Inflammatory macrophage (primary cell): ENCODE data around the gene ASIC2.

Experiments used
- DNase-seq, 2 donors: peaks; one replicate each; pipeline ENCODE4 v3.0.0-alpha.2; 2020 to 2022

The ASIC2 gene

DNA sequence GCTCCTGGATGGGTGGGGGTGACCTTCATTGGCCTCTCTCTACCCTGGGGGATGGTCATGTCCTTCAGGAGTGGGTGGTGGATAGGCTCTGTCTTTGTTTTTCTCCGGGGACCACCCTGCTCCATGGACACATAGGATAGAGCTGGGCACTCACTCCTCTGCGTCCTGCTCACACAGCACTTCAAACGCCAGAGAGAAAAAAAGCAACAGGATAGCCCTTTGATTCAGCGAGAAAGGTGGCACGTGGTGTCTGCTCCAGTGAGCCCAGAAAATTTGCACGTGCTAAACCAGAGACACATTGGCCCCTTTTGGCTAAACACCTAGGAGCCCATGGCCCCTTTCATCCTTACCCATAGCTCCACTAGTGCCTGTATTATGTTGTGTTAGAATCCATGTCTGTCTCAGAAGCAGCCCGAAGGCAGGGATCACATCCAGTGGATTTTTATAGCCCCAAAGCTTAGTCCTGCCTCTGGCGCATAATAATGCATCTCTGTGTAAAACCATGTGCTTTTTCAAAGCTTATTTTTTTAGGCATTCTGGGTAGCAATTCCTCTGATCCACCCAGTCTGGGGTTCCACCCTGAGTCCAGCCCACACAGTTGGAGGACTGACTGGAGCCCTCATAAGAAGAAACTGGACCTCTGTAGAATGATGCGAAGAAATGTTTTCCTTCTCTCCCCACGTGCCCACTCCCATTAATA is 90.1 kb downstream of the ASIC2 start:
- DNase-seq: no peak

DNA sequence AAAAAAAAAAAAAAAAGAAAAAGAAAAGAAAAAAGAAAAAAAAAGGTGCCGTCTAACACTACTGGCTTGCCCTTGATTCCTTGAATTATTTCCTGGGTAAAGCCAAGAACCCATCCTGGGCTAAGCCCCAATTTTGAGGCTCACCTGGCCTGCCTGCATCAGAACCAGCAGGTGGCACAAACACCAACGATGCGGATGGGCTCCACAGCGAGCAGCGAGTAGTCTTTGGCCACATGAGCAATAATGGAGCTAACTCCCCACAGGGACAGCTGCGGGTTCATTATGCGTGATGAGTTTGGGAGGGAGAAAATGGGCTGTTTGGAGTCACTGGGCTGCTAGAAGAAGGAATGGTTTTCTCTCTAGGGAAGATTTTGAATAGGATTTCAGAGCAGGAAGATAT is 91.1 kb downstream of the ASIC2 start:
- DNase-seq: no peak

DNA sequence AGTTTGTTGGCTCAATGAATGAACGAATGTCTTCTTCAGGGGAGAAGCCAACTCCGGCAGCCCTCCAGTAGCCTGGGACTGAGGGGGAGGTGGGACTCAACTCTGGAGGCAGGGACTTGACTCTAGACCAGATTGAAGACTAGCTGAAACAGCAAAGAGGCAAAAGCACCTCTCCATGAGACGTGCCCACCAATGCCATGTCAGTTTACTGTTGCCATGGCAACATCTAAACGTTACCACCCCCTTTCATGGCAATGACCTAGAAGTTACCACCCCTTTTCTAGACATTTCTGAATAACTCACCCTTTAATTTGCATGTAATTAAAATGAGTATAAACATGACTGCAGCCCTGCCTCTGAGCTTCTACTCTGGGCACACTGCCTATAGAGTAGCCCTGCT is 91.8 kb downstream of the ASIC2 start:
- no peak for DNase-seq

DNA sequence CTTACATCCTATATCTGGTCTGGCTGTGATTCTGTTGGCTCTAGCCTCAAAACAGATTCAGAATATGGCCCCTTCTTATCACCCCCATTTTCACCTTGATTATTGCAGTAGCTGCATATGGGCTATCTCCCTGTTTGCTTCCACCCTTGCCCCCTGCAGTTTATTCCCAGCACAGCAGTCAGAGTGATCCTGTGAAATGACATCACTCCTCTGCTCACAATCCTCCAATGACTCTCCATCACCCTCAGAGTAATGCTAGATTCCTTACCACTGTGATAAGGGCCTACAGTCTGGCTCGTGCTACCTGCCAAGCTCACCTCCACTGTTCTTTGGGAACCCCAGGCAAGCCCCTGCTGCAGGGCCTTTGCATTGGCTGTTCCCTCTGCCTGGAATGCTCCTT is 92.5 kb downstream of the ASIC2 start:
- DNase-seq: no peak

DNA sequence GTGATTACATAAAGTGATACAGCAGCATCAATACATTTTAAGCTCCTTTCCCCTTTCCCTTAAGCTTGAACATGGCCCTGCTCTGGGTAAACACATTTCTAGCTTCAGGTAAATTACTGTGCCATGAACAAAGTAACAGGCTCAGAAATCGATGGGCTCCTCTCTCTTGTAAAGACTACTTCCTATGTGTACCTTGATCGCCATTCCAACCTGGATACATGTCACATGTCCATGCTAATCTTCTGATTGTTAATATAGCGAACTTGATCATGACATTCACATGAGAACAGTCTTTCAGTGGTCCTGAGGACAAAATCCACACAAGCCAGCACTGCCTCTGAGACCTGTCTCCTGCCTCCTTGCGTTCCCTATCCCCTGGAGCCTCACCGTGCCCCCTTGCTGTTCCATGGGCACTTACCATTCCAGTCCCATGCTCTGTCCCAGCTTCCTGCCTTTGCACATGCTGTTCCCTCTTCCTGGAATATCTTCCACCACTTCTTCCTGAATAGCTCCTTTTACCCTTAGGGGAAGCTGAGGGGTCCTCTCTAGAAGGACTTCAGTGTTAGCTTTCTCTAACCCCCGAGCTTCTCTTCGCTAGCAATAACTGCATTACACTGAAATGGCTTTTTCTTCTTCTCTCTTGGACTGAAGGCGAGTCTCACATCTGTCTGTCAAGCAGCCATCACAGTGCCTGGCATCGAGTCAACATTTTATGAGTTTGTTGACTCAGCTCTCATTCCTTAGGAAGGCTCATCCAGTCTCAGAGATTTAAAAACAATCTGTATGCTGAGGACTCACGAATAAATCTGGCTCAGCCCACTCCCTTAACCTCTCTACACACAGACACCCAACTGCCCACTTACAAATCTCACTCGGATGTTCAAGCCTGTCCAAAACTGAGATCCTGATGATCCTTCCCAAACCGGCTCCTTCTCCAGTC is 93.3 kb downstream of the ASIC2 start:
- DNase-seq: no peak

DNA sequence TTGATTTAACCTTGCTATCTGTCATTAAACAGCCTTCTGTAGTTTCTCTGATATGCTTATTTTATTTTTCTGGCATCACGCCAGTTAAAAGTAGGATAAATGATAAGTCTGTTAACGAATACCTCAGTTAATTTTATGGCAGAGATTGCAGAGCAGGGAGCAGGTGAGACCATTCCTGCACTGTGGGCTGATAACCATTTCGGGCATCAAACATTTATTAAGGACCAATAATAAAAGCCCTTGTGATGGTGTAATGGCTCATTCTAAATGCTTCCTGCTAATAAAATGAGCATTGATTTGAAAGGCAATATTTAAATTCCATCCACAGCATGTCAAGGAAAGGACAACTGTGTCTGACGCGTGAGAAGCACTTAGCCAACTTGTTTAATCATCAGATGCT is 94.1 kb downstream of the ASIC2 start:
- DNase-seq: no peak

DNA sequence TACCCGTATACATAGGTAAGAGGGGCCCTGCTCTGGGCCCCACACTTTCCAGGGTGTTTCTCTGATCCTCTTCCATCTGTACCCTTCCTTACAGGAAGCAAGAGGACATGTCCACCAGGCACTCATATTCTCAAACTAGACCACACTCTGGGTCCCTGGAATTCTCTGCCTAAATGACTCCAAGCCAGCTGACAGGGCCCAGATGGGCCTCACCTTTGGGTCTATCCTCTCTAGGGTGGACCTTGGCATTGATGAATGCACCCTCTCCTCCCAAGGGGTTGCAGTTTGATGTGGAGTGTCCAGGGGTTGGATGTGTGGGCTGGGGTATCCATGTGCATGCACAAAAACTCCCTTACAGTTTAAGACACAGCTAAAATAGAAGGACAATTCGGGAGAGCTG is 95.8 kb downstream of the ASIC2 start:
- DNase-seq: no peak

DNA sequence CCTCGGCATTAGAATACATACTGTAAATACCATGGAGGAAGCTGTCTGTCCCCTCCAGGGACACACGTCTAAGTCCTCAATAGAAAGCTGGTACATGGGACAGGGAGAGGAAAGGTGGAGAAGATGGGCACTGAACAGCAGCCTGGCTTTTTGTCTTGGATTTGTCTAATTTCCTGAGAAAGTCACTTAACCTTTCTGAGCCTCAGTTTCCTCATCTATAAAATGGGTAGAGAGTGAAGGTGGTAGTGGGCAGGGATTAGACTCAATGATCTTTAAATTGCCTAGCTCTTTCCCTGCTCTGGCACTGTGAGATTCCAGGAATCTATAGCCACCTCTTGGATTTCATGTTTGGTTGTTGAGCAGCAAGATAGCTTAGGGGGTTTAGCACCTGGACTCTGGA is 96.2 kb downstream of the ASIC2 start:
- DNase-seq: no peak

DNA sequence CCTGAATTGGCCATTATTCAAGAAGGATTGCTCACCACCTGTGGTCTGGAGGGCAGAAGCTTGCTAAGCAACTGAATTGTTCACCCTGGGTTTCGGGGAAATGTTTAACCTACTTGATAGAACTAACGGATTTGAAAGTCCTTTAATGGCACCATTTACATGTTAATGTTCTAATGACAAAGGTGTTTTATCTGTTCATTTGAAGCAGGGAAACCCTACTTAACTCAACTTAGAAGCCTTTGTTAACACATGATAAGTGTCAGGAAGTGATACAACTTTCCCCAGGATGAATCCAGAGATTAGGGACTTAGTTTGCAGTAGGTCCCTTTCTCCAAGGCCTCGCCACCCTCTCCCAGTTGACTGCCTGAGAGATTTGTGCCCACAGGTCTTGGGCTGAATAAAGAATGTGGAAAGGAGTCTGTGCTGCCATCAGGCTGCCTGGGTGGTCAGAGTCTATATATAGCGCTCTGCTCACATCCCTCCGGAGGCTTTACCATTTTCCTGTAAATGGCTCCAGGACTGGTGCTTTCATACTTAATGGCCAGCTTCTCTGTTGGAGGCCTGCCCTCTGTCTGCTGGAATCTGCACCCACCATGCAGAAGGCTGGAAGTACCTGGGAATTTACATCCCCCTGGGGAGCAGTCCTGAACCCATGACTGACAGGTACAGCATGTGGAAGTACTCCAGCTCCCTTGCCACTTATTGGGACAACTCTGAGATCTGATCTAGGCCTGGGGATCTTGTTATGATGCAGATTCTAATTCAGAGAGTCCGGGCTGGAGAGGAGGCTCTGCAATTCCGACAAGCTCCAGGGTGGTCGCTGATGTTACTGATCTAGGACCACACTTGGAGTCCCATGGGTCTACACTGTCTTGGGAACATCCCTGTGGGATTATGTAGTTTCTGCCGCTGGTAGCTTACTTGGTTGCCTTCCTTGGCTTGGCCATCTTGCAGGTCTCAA is 99.9 kb downstream of the ASIC2 start:
- no peak for DNase-seq

DNA sequence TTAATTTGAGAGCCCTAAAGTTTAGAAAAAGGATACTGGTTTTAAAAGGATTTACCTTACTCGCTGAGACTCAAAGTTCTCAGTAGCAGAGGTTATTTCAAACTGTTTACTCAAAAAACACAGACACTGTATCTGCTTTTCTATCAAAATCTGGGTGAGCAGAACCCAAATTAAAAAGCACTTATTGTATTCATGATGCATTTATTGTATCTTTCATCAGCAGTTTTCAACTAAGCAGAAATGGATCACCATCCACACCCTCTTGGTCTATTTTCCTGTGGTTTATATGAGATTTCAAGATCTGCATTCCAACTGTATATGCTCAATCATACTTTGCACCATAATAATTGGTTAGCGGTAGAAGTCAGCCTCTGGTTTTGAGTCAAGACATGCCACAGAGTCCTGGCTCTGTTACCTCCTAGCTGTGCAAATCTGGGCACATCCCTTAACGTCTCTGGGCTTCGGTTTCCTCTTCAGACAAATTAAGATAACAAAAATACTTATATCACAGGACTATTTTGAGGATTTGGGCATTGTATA is 109.5 kb downstream of the ASIC2 start:
- no peak for DNase-seq

DNA sequence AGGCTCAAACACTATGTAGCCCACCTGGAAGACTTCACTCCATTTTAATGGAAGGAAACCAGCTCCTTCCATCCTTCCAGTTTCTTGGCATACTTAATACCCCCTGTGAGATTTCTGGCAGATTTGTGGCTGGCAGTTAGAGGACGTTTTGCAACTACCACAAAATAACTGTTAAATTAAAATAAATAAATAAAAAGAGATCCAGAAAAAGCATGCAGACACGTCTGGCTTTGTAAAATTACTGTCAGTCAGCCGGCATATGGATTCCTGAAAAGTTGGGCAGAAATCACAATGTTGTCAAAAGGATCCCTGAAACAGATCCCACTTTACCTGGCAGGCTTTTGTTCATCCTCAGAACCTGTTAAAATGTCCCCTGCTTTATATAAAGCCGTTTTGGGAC is 113.9 kb downstream of the ASIC2 start:
- DNase-seq: no peak

DNA sequence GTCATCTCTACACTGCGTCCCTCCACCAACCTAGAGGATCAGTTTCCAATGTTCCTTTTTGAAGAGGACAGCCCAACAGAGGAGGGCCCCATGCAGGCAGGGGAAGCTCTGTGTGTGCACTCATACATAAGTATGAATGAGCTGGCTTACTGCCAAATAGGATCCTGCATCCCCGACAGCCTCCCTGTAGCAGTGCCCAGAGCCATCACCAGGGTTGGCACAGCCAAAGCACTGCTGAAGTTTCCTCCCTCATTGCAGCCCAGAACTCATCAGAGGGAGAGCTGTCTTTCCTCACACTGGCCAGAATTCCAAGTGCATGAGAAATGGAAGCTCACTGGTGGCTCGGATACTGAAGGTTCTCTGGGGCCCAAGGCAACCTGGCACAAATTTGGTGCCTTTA is 114.4 kb downstream of the ASIC2 start:
- no peak for DNase-seq

DNA sequence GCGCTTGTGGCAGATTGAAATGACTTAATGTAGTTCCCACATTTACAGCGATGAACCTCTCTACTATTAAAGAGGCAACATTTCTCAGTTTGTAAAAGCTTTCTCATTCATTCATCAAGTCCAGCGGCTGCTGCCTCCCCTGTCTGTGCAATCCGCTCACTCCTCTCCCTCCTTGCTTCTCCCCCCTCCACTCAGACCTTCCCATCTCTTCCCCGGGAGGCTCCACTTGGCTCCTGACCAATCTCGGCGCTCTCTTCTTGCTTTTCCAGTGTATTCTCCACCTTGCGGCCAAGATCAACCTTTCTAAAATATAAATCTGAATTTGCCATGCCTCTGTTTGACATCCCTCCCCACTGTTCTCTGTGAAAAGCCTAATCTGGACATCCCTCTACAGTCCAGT is 117.5 kb downstream of the ASIC2 start:
- DNase-seq: no peak

DNA sequence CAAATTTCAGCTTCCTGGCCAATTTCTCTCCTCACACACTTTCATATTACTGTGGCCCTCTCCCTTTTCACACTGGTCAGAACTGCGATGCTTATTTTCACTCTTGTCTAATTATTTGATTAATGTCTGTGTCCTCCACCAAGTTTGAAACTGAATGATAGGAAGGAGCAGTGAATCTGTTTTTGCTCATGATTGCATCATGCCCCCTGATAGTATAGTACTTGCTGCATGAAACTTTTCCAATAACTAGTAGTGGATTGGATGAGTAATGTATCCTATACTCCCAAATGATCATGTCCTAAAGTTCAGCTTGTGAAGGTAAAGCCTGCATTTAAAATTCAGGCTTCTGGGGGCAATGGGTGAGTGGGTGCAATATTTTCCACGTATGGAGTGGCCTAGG is 121.2 kb downstream of the ASIC2 start:
- DNase-seq: no peak

DNA sequence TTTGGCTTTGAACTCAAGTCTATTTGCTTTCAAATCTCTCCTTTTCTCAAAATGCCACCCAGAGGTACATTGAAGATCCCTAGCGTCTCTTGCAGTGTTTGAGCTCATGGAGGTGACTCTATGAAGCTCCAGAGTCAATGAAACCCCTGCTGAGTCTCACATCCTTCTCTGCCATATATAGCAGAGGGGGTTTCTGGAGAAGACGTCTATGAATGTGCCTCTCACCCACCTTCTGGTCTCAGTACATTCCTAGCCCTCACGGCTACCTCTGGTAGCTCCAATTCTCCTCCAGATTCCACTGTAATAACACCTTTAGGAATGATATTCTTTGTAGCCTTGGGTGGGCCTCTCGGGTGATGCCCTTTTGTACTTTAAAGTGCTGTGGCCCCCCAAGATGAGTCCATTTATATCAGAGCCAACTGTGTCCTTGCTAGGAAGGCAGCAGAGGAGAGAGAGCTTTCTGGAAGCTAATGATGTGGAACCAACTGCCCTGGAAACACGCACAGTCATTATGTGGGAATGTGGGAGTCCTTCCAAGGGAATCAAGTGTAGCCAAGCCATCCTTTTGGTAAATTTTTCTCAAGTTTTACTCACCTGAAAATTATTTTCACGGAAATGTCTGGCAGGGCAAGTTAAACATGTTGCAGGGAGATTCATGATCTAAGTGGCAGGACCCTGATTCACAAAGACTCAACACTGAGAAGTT is 123.4 kb downstream of the ASIC2 start:
- no peak for DNase-seq

DNA sequence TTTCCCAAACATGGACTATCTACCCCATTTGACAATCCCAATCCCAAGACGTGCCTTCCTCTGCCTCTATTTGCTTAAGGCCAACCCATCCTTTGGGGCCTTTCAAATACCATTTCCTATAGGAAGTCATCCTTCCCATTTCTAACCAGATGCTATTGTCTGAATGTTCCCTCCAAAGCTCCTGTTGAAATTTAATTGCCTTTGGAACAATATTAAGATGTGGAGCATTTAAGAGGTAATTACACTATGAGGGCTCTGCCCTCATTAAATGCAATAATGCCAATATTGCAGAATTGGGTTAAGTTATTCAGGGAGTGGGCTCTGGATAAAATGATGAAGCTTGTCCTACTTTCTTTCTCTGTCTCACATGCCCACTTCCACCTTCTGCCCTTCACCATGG is 125.4 kb downstream of the ASIC2 start:
- DNase-seq: no peak

DNA sequence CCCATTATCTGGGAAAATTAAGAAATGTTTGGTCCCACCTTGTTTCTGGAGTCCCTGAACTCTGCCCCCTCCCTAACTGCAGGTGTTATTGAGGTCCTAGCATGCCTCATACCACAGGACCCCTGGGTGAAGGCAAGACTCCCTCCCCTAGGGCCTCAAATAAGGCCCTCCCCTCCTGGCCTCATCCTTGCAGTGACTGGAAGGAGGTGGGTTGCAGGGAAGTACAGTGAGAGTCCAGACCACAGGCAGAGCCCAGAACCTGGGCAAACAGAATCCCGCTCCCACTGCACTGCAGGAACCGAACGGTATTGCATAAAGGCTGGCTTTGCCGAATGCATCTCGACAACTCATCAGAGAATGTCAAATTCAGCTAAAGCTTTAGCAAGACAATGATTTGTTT is 126.6 kb downstream of the ASIC2 start:
- no peak for DNase-seq

DNA sequence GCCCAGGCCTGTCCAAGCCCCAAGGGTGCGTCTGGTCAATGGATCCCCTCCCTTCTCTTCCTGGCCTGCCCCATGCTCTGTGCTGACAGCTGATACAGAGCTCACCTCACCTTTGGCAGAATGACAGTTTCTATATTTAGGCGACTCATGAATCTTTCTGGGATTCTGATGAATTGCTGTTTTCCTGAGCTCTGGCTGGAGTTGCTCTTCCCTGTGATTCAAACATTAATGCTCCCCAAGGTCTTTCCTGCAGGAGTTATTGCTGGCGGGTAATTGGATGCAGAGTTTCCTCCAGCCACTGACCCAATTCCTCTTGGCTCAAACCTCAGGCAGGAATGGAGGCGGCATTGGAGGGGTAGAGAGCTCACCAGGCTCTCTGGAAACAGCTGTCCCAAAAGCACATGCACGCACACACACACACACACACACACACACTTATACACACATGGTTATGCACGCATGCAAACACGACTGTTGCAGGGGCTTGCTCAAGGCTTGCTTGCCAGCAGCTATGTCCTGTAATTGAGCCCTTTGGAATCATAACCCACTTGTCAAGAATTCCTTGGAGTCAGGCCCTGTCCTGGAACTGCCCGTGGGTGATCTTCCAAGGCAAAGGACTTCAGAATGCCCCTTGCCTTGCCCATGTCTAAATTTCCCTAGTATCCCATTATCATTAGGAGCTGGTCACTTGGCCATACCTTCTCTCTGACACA is 128.8 kb downstream of the ASIC2 start:
- DNase-seq: no peak

DNA sequence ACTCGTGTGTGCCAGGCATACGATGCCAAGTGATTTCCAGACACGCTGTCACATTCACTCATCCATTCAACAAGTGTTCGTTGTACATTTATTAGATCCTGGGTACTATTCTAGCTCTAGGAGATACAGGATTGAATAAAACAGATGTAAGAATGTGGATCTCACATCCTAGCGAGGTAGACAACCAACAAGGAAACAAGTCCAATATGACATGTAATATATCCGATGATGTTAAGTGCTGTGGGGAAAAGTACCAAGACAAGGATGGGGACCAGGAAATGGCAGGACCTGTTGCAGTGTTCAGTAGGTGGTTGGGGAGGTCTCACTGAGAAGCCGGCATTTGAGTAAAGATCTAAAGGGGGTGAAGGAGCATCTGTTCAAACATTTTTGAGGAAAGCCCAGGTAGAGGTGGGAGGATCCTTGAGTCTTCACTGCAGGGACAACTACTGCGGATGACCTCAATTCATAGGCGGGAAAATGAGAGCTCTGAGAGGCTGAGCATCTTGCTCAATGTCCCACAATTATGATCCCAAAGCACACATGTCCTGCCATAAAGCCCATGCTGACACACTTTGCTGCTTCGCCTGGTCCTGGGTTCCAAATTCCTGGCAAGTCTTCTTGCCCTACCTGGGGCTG is 129.4 kb downstream of the ASIC2 start:
- DNase-seq: no peak

DNA sequence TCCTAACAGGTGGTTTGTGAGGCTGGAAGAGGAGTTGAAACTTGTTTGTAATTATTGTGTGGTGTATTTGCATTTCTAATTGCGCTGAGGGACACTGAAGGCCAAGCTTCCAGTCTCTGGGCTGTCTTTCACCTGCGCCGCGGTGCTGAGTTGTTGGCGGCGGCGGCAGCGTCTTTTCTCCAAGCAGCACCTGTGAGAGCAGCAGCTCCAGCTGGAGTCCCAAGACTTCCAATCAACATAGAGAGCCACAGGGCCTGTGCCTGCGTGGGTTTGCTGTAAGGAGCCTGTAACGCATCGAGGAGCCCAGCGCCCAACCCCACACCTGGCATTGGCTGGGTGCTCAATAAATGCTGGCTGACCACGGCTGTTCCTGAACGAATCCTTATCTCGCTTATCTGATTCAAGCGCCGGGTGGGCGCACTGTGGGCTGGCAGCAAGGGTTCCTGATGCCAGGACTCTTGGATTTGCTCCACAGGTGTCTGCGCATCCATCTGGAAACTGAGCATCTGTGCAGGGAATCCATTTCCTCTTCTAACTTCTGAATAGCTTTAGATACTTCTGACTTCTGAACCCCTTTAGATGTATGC is 138.1 kb downstream of the ASIC2 start:
- DNase-seq: no peak
